Erythroblast (primary cell): ENCODE results near the gene SRRM3.

ENCODE experiments used
- GATA1 ChIP-seq: IDR thresholded peaks from 2 replicates; pipeline ENCODE4 v1.6.1; 2011; ENCODE audit warnings: low read depth, mild to moderate bottlenecking, control low read depth, low read length, moderate library complexity
- POLR2A ChIP-seq: IDR thresholded peaks from 2 replicates; pipeline ENCODE4 v1.6.1; 2011; ENCODE audit warnings: mild to moderate bottlenecking, low read length

- TF ChIP-seq POLR2A (no peak), GATA1 (no peak)
Observed at GRCh38 chr7:76294344-76295024, 92.8 kb downstream of the SRRM3 start.
